ENCODE data around the gene AKR1D1.
"Not testable (repeated sequence)": the region's sequence is repeated elsewhere in the genome, so short reads cannot be mapped to it uniquely, and the experiment has no call there.

Gene AKR1D1

GRCh38 chr7:138074540-138074939 lies 1.7 kb upstream of the AKR1D1 start:
- DNase-seq, result no peak

- no peak for DNase-seq
These were observed 909 bp upstream of the AKR1D1 start for GRCh38 chr7:138075350-138075749.

- DNase-seq, result not testable (repeated sequence)
These were observed 473 bp upstream of the AKR1D1 start for GRCh38 chr7:138075786-138076185.

- no peak for DNase-seq
These were observed 1.6 kb downstream of the AKR1D1 start for GRCh38 chr7:138077809-138078208.

GRCh38 chr7:138079137-138079536 lies 2.9 kb downstream of the AKR1D1 start:
- no peak for DNase-seq

GRCh38 chr7:138081868-138082267 lies 5.6 kb downstream of the AKR1D1 start:
- no peak for DNase-seq

GRCh38 chr7:138083859-138084258 lies 7.6 kb downstream of the AKR1D1 start:
- DNase-seq, result no peak

- no peak for DNase-seq
These were observed 10.5 kb downstream of the AKR1D1 start for GRCh38 chr7:138086563-138087270.

- no peak for DNase-seq
These were observed 13.0 kb downstream of the AKR1D1 start for GRCh38 chr7:138089080-138089901.

- DNase-seq, result no peak
These were observed 14.8 kb downstream of the AKR1D1 start for GRCh38 chr7:138091032-138091431.

GRCh38 chr7:138091840-138092239 lies 15.6 kb downstream of the AKR1D1 start:
- DNase-seq, result not testable (repeated sequence)

- DNase-seq, result no peak
These were observed 16.3 kb downstream of the AKR1D1 start for GRCh38 chr7:138092486-138093028.

GRCh38 chr7:138095972-138096935 lies 20.0 kb downstream of the AKR1D1 start:
- DNase-seq, result no peak

GRCh38 chr7:138097064-138097741 lies 20.9 kb downstream of the AKR1D1 start:
- no peak for DNase-seq

GRCh38 chr7:138099813-138100212 lies 23.6 kb downstream of the AKR1D1 start:
- DNase-seq, result no peak

GRCh38 chr7:138105221-138105620 lies 29.0 kb downstream of the AKR1D1 start:
- DNase-seq, result no peak

- DNase-seq, result no peak
These were observed 38.8 kb downstream of the AKR1D1 start for GRCh38 chr7:138115047-138115446.

GRCh38 chr7:138116141-138116540 lies 39.9 kb downstream of the AKR1D1 start:
- no peak for DNase-seq

GRCh38 chr7:138116892-138117291 lies 40.6 kb downstream of the AKR1D1 start:
- DNase-seq, result no peak

GRCh38 chr7:138120140-138120827 lies 44.0 kb downstream of the AKR1D1 start:
- no peak for DNase-seq

- no peak for DNase-seq
These were observed 45.9 kb downstream of the AKR1D1 start for GRCh38 chr7:138122162-138122561.

- no peak for DNase-seq
These were observed 48.9 kb downstream of the AKR1D1 start for GRCh38 chr7:138125119-138125518.
